GM12875 (cell line): ENCODE data around the gene CACUL1.

ENCODE experiments used
- H3K4me3 ChIP-seq: one replicate; pipeline ENCODE4 v1.5.1; 2011; ENCODE audit warnings: low read depth, low read length, control low read depth
- CTCF ChIP-seq: IDR thresholded peaks from 2 replicates; pipeline ENCODE4 v1.5.1; 2011; ENCODE audit warnings: low read depth, mild to moderate bottlenecking, control low read depth, inconsistent platforms, low read length, moderate library complexity, borderline replicate concordance; ENCODE audit not compliant: insufficient read depth

Gene CACUL1

GRCh38 chr10:118720685-118721538 is 33.9 kb downstream of the CACUL1 start:
- TF ChIP-seq CTCF, result peak; percentile 44; the same call in 1 of the 2 replicates

GRCh38 chr10:118714366-118714765 is 40.4 kb downstream of the CACUL1 start:
- no peak for TF ChIP-seq CTCF

More at GRCh38 chr10:118720685-118721538, 33.9 kb downstream of the CACUL1 start:
- no peak overlapping the region for H3K4me3 ChIP-seq

GRCh38 chr10:118712930-118713634 is 41.7 kb downstream of the CACUL1 start:
- TF ChIP-seq CTCF, result no peak
- H3K4me3 ChIP-seq, result no peak overlapping the region

More at GRCh38 chr10:118714366-118714765, 40.4 kb downstream of the CACUL1 start:
- H3K4me3 ChIP-seq, result no peak overlapping the region

GRCh38 chr10:118712080-118712479 is 42.7 kb downstream of the CACUL1 start:
- no peak for TF ChIP-seq CTCF

GRCh38 chr10:118710487-118710886 is 44.3 kb downstream of the CACUL1 start:
- H3K4me3 ChIP-seq, result no peak overlapping the region
- TF ChIP-seq CTCF, result no peak

More at GRCh38 chr10:118712080-118712479, 42.7 kb downstream of the CACUL1 start:
- H3K4me3 ChIP-seq, result no peak overlapping the region

GRCh38 chr10:118708571-118708970 is 46.2 kb downstream of the CACUL1 start:
- no peak for TF ChIP-seq CTCF
- no peak overlapping the region for H3K4me3 ChIP-seq

- TF ChIP-seq CTCF, result no peak
- no peak overlapping the region for H3K4me3 ChIP-seq
These were observed 50.1 kb downstream of the CACUL1 start for GRCh38 chr10:118704711-118705110.
